OCI-LY7 (cell line): ENCODE data around the gene SHISAL1. TPM values are rescaled to one million over a fixed set of nuclear protein-coding genes. Genes with fewer than 3 reads are reported as not detected.

ENCODE experiments used
- BruUV-seq: library from RNA; stranded (reverse); fragments of 400-500 nt; replicated peaks from 2 replicates; lab custom pipeline; 2021; lab: Mats Ljungman, UMichigan
- CTCF ChIA-PET: fragments of 300-600 bp; sonication (Branson Sonifier 250); formaldehyde crosslinking; loops from one replicate; lab custom pipeline; 2022; ENCODE audit warnings: antibody characterized with exemption; ENCODE audit not compliant: unreplicated experiment; lab: Charles Lee
- POLR2A ChIA-PET: fragments of 300-600 bp; sonication (Branson Sonifier 250); formaldehyde crosslinking; loops from one replicate; lab custom pipeline; 2022; ENCODE audit warnings: antibody characterized with exemption; lab: Charles Lee
- DNase-seq: peaks from one replicate; pipeline ENCODE4 v3.0.0-alpha.2; 2015; ENCODE audit warnings: low spot score
- H2AFZ ChIP-seq: fragments of 200-600 bp; sonication (generic), shearing (Covaris generic); 2 replicates; pipeline ENCODE4 v1.6.1; 2014; ENCODE audit warnings: mild to moderate bottlenecking, antibody characterized with exemption, low read length, moderate library complexity
- H3K27ac ChIP-seq: fragments of 200-600 bp; sonication (generic); 2 replicates; pipeline ENCODE4 v1.5.1; 2014; ENCODE audit warnings: mixed run types, low read depth, mild to moderate bottlenecking, moderate library complexity, low read length, inconsistent platforms; ENCODE audit not compliant: poor library complexity, severe bottlenecking
- H3K36me3 ChIP-seq: fragments of 200-600 bp; sonication (generic); 2 replicates; pipeline ENCODE4 v1.6.1; 2014; ENCODE audit warnings: mild to moderate bottlenecking, antibody characterized with exemption, low read length, moderate library complexity, mixed read lengths; ENCODE audit not compliant: insufficient read depth
- H3K4me1 ChIP-seq: fragments of 200-600 bp; sonication (generic); 2 replicates; pipeline ENCODE4 v1.5.1; 2014; ENCODE audit warnings: mild to moderate bottlenecking, low read length; ENCODE audit not compliant: insufficient read depth, poor library complexity, severe bottlenecking
- H3K4me2 ChIP-seq: fragments of 200-600 bp; sonication (generic); 2 replicates; pipeline ENCODE4 v1.6.1; 2014; ENCODE audit warnings: mild to moderate bottlenecking, low read length
- H3K4me3 ChIP-seq: fragments of 200-600 bp; sonication (generic); 2 replicates; pipeline ENCODE4 v1.5.1; 2014; ENCODE audit warnings: mild to moderate bottlenecking, low read depth, low read length; ENCODE audit not compliant: poor library complexity, severe bottlenecking
- H3K79me2 ChIP-seq: fragments of 200-600 bp; sonication (generic); 2 replicates; pipeline ENCODE4 v1.6.1; 2016; ENCODE audit warnings: low read depth, mild to moderate bottlenecking, low read length, moderate library complexity, mixed read lengths; ENCODE audit not compliant: insufficient read depth
- H3K9me2 ChIP-seq: fragments of 200-600 bp; sonication (generic); 2 replicates; pipeline ENCODE4 v1.6.1; 2016; ENCODE audit warnings: mild to moderate bottlenecking, low read length, mixed read lengths; ENCODE audit not compliant: insufficient read depth
- H3K9me3 ChIP-seq: fragments of 200-600 bp; sonication (generic); 2 replicates; pipeline ENCODE4 v1.6.1; 2014; ENCODE audit warnings: mild to moderate bottlenecking, mixed run types, low read length, mixed read lengths
- H4K20me1 ChIP-seq: fragments of 200-600 bp; sonication (generic); 2 replicates; pipeline ENCODE4 v1.6.1; 2014; ENCODE audit warnings: mild to moderate bottlenecking, antibody characterized with exemption, low read length, moderate library complexity, mixed read lengths; ENCODE audit not compliant: insufficient read depth
- EZH2phosphoT487 ChIP-seq: fragments of 200-600 bp; sonication (generic); IDR thresholded peaks from 2 replicates; pipeline ENCODE4 v1.6.1; 2018; ENCODE audit warnings: low read depth, borderline replicate concordance, mild to moderate bottlenecking, mixed run types, antibody characterized with exemption, low read length, moderate library complexity, mixed read lengths
- intact Hi-C: fragments of 100-400 bp; cut with micrococcal nuclease; formaldehyde crosslinking; loops from one replicate; pipeline ENCODE4 v1.10.0; 2022; ENCODE audit not compliant: unreplicated experiment
- total RNA-seq, 2 experiments: library from RNA; depleted of rRNA in 1 of 2; stranded (reverse); fragments of >200 nt in 1 of 2; shearing (Covaris generic) in 1 of 2; gene quantifications; 2 replicates each; pipeline ENCODE4 v1.2.3, GENCODE V29; 2014 to 2022
- TF ChIP-seq, protein P1 (sequence below): fragments of 200-600 bp; sonication (generic); conservative IDR thresholded peaks from 2 replicates; pipeline ENCODE4 v1.5.1; 2014; ENCODE audit warnings: mild to moderate bottlenecking, antibody characterized with exemption, low read length, moderate library complexity, mixed read lengths

Gene SHISAL1
- total RNA-seq, 2 experiments from 2014 or later = not detected

- H3K4me1 ChIP-seq = no peaks in the 10 kb centered on the region
- no peaks in the 10 kb centered on the region for H3K9me3 ChIP-seq
- no peaks in the 10 kb centered on the region for H3K79me2 ChIP-seq
- no peak for TF ChIP-seq EZH2phosphoT487
- TF ChIP-seq, protein P1, sequence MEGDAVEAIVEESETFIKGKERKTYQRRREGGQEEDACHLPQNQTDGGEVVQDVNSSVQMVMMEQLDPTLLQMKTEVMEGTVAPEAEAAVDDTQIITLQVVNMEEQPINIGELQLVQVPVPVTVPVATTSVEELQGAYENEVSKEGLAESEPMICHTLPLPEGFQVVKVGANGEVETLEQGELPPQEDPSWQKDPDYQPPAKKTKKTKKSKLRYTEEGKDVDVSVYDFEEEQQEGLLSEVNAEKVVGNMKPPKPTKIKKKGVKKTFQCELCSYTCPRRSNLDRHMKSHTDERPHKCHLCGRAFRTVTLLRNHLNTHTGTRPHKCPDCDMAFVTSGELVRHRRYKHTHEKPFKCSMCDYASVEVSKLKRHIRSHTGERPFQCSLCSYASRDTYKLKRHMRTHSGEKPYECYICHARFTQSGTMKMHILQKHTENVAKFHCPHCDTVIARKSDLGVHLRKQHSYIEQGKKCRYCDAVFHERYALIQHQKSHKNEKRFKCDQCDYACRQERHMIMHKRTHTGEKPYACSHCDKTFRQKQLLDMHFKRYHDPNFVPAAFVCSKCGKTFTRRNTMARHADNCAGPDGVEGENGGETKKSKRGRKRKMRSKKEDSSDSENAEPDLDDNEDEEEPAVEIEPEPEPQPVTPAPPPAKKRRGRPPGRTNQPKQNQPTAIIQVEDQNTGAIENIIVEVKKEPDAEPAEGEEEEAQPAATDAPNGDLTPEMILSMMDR = no peak
- no peak overlapping the region for H3K4me2 ChIP-seq
- no peaks in the 10 kb centered on the region for H3K36me3 ChIP-seq
- ChIA-PET CTCF (no interaction called here), POLR2A (no interaction called here)
- no peaks in the 10 kb centered on the region for H4K20me1 ChIP-seq
- intact Hi-C loops = no loop called here
- H3K9me2 ChIP-seq = no peaks in the 10 kb centered on the region
- BruUV-seq = no TSS peak
- H3K27ac ChIP-seq = no peak overlapping the region
- no peak for DNase-seq
- H3K4me3 ChIP-seq = no peak overlapping the region
- H2AFZ ChIP-seq = no peak overlapping the region
Observed at GRCh38 chr22:44218071-44218470, 94.7 kb downstream of the SHISAL1 start.

GRCh38 chr22:44217346-44217745, 95.4 kb downstream of the SHISAL1 start:
- Histone ChIP-seq H3K9me2 (no peaks in the 10 kb centered on the region), H3K27ac (no peak overlapping the region), H3K4me2 (no peak overlapping the region), H4K20me1 (no peaks in the 10 kb centered on the region), H3K4me1 (no peaks in the 10 kb centered on the region), H3K79me2 (no peaks in the 10 kb centered on the region), H3K4me3 (no peak overlapping the region), H2AFZ (no peak overlapping the region), H3K9me3 (no peaks in the 10 kb centered on the region), H3K36me3 (no peaks in the 10 kb centered on the region)
- no peak for DNase-seq
- POLR2A ChIA-PET = no interaction called here
- CTCF ChIA-PET = no interaction called here
- BruUV-seq = no TSS peak
- no peak for TF ChIP-seq EZH2phosphoT487
- TF ChIP-seq, protein P1 = no peak
- intact Hi-C loops = no loop called here

DNA sequence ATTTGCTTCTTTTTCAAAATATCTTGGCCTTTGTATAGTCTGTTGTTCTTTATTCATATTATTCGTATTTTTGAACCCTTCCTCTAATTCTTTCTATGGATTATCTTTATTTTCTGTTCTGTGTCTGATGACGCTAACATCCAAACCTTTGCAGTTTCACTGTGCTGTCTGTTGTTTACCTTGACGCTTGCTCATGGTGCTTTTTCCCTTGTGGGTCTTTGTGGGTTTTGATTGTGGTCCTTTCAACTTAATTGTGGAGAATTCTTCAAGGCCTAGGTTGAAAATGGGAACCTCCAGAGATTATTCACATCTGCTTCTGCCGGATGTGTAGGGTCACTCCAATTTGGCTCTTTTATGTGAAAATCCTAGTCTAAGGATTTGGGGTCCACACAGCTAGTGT, 97.5 kb downstream of the SHISAL1 start:
- TF ChIP-seq, protein P1 = no peak
- TF ChIP-seq EZH2phosphoT487 = no peak
- ChIA-PET POLR2A (interaction anchor here (0.5 kb wide), 1 partner anchor 868 kb away, joined by 3 read pairs; no protein-coding TSS in a partner anchor), CTCF (no interaction called here)
- Histone ChIP-seq H3K9me2 (no peaks in the 10 kb centered on the region), H3K4me2 (no peak overlapping the region), H2AFZ (no peak overlapping the region), H3K9me3 (no peaks in the 10 kb centered on the region), H3K79me2 (no peaks in the 10 kb centered on the region), H3K27ac (no peak overlapping the region), H3K36me3 (no peaks in the 10 kb centered on the region), H3K4me3 (no peak overlapping the region), H3K4me1 (no peaks in the 10 kb centered on the region), H4K20me1 (no peaks in the 10 kb centered on the region)
- no peak for DNase-seq
- BruUV-seq = no TSS peak
- intact Hi-C loops = no loop called here
